OCI-LY3 (cell line): ENCODE results near the gene TMEM98.

ENCODE experiments used
- CTCF ChIP-seq: fragments of 200-600, 300-600 bp; sonication (generic); IDR thresholded peaks from 2 replicates; pipeline ENCODE4 v1.5.1; 2014; ENCODE audit warnings: antibody characterized with exemption, low read length, low read depth
- EZH2phosphoT487 ChIP-seq: fragments of 200-600 bp; shearing (Covaris generic); IDR thresholded peaks from 2 replicates; pipeline ENCODE4 v1.6.1; 2018; ENCODE audit warnings: antibody characterized with exemption, mixed run types, low read depth

GRCh38 chr17:32920293-32920692 lies 7.7 kb upstream of the TMEM98 start:
- TF ChIP-seq CTCF = no peak
- TF ChIP-seq EZH2phosphoT487 = no peak
